GM11168 (cell line): ENCODE data around the gene PAM.

Experiments
- in situ Hi-C: fragments of 300-500 bp; cut with MboI; formaldehyde crosslinking; loops from one replicate; pipeline ENCODE4 v1.12.0; 2022; ENCODE audit warnings: low sequenced_read_pairs; ENCODE audit not compliant: unreplicated experiment

Gene PAM

GRCh38 chr5:102922111-102922720 lies 167.1 kb downstream of the PAM start:
- in situ Hi-C loops: no loop called here

GRCh38 chr5:102922799-102923477 lies 167.8 kb downstream of the PAM start:
- in situ Hi-C loops: no loop called here

GRCh38 chr5:102924963-102925362 lies 169.9 kb downstream of the PAM start:
- in situ Hi-C loops: no loop called here

GRCh38 chr5:102927007-102927406 lies 171.9 kb downstream of the PAM start:
- in situ Hi-C loops: no loop called here

- in situ Hi-C loops: no loop called here
Observed at GRCh38 chr5:102930244-102930643, 175.1 kb downstream of the PAM start.

GRCh38 chr5:102931085-102931725 lies 176.1 kb downstream of the PAM start:
- in situ Hi-C loops: no loop called here

GRCh38 chr5:102932781-102933180 lies 177.7 kb downstream of the PAM start:
- in situ Hi-C loops: no loop called here

GRCh38 chr5:102933316-102933715 lies 178.2 kb downstream of the PAM start:
- in situ Hi-C loops: no loop called here

GRCh38 chr5:102933721-102934459 lies 178.8 kb downstream of the PAM start:
- in situ Hi-C loops: no loop called here

GRCh38 chr5:102937894-102938293 lies 182.8 kb downstream of the PAM start:
- in situ Hi-C loops: no loop called here

GRCh38 chr5:102941111-102941510 lies 186.0 kb downstream of the PAM start:
- in situ Hi-C loops: no loop called here

GRCh38 chr5:102946414-102946813 lies 191.3 kb downstream of the PAM start:
- in situ Hi-C loops: no loop called here

- in situ Hi-C loops: no loop called here
Observed at GRCh38 chr5:102946971-102947370, 191.9 kb downstream of the PAM start.

GRCh38 chr5:102955488-102955887 lies 200.4 kb downstream of the PAM start:
- in situ Hi-C loops: no loop called here

- in situ Hi-C loops: no loop called here
Observed at GRCh38 chr5:102956599-102956998, 201.5 kb downstream of the PAM start.

- in situ Hi-C loops: no loop called here
Observed at GRCh38 chr5:102957141-102957540, 202.0 kb downstream of the PAM start.

GRCh38 chr5:102958481-102959011 lies 203.4 kb downstream of the PAM start:
- in situ Hi-C loops: no loop called here

GRCh38 chr5:102959055-102959454 lies 203.9 kb downstream of the PAM start:
- in situ Hi-C loops: no loop called here

GRCh38 chr5:102961671-102962070 lies 206.6 kb downstream of the PAM start:
- in situ Hi-C loops: no loop called here

GRCh38 chr5:102965653-102966052 lies 210.5 kb downstream of the PAM start:
- in situ Hi-C loops: no loop called here

- in situ Hi-C loops: no loop called here
Observed at GRCh38 chr5:102969641-102970040, 214.5 kb downstream of the PAM start.
